ENCODE measurements around the gene NTN1. TPM values are rescaled to one million over a fixed set of nuclear protein-coding genes. Genes with fewer than 3 reads are reported as not detected.
"Not testable (repeated sequence)": the region's sequence is repeated elsewhere in the genome, so short reads cannot be mapped to it uniquely, and the experiment has no call there.

Gene NTN1
- polyA plus RNA-seq, 12 donors, result 5.6 to 33.5 (median 9.0) TPM; not detected in 1

DNA sequence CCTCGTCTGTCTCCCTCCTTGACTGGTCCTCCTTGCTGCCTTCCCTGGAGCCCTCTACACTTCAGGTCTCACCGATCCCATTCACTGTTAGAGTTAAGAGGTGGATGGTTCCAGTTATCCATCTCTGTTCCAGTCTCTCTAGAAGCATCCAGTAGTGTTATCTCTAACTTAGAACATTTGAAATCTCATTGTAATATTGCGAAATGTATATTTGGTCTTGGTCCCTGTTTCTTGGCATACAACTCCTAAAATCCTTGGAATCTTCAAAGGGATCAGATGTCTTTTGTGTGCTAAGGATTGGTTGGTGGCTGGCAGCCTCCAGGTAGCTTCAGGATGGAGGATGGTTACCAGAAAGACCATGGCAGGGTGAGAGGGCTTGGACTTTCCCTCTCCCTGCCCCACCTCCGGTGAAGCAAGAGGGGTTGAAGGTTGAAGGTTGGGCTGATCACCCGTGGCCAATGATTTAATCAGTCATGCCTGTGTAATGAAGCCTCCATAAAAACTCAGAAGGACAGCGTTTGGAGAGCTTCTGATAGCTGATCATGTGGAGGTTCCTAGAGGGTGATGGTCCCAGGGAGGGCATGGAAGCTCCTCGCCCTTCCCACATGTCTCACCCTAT is 59.1 kb downstream of the NTN1 start:
- no peak for DNase-seq

DNA sequence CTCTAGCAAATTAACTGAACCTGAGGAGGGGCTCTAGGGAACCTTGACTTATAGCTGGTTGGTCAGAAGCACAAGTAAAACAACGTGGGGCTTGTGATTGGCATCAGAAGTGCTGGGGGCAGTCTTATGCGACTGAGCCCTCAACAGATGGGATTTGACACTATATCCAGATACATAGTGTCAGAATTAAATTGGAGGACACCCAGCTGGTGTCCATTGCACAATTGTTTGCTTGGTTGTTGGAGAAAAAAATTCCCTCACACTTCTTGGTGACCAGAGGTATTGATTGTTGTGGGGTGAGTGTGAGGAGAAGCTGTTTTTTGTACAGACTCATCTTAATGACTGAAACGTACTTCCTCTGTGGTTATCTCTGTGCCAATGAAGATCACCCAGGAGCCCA is 59.7 kb downstream of the NTN1 start:
- DNase-seq, result no peak

DNA sequence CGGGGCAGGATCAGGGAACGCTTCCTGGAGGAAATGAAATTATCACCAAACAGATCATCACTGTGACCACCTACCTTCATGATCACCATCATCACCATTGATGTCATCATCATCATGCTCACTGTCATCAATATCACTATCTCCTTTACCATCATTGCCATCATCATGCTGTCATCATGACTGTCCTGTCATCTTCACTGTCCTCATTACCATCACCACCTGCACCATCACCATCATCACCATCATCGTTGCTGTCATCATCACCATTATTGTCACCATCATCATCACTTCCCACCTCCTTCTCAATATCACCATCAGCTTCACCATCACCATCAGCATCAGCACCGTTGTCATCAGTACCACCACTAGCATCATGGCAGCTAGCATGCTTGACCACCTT is 65.3 kb downstream of the NTN1 start:
- no peak for DNase-seq

- no peak for DNase-seq
Observed at GRCh38 chr17:9087921-9088320, 66.6 kb downstream of the NTN1 start.

- DNase-seq, result no peak
Observed at GRCh38 chr17:9090641-9091096, 69.4 kb downstream of the NTN1 start.

GRCh38 chr17:9094193-9094592 is 72.9 kb downstream of the NTN1 start:
- no peak for DNase-seq

DNA sequence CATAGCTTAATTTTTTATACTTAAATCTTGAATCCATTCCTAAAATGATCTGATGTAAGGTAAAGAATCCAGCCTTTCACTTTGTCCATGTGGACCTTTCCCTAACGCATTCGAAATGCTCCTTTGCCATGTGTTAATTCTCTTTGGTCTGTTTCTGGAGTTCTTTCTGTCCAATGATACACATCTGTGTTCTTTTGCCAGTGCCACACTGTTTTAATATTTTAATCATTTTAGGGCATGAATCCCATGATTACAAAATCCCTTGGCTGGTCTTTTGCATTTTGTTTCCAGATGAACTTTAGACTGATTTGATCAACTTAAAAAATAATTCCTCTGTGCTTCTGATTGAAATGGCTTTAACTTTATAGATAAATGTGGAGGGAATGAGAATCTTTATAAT is 74.1 kb downstream of the NTN1 start:
- DNase-seq, result no peak

GRCh38 chr17:9098242-9098825 is 77.0 kb downstream of the NTN1 start:
- DNase-seq, result no peak

- DNase-seq, result no peak
Observed at GRCh38 chr17:9101356-9101755, 80.0 kb downstream of the NTN1 start.

DNA sequence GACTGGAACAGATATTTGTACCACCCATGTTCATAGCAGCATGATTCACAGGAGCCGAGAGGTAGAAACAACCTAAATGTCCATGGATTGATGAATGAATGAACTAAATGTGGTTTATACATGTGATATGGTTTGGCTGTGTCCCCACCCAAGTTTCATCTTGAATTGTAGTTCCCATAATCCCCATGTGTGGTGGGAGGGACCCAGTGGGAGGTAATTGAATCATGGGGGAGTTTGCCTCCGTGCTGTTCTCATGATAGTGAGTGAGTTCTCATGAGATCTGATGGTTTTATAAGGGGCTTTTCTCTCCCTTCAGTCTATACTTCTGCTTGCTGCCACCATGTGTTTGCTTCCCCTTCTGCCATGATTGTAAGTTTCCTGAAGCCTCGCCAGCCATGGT is 81.9 kb downstream of the NTN1 start:
- not testable (repeated sequence) for DNase-seq

GRCh38 chr17:9104370-9105041 is 83.2 kb downstream of the NTN1 start:
- no peak for DNase-seq

DNA sequence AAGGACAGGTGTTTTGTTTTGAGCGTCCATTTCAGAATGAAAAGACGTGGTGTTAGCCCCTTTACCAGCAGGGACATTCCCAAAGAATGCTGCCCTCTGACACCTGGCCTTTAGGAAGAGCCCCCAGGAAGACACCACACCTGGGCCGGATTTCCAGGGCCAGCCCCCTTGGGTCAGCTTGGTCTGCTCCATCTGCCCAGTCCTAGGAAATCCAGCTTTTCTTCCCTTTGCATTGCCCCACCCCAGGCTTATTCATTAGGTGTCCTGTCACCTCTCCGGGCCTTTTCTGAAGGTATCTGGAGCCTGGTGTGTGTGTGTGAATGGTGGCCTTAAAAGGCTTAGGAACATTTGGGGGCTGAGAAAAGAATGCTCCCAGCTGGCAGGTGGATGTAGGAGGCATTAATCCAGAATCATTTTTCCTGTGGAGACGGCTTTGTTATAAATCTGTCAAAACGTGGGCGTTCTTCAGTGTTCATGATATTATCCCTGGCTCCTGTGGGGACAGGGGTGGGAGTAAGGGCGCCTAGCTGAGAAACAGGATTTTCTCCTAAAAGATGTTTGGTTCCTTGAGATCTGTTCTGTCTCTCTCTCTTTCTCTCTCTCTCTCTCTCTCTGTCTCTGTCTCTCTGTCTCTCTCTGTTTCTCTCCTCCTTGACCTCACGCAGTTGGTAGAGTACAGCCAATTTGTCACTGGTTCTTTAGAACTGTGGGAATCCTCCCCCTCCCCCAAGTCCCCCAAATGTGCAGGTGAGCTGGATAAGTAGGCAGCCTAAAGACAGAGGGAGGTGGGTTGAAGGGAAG is 84.0 kb downstream of the NTN1 start:
- DNase-seq, result no peak

GRCh38 chr17:9106278-9106677 is 85.0 kb downstream of the NTN1 start:
- DNase-seq, result not testable (repeated sequence)

DNA sequence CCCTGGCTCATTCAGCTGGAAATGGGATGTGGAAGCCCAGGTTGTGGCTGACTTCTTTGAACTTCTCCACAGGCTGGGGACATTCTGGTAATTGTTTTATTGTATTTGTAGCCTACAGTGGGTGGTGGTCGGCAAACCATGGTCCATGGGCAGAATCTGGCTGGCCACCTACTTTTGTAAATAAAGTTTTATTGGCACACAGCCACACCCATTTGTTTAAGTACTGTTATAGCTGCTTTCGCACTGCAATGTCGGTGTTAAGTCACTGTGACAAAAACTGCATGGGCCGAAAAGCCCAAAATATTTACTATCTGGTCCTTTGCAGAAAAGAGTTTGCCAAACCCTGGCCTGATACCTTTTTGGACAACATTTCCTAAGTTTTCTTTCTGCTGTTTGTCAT is 86.2 kb downstream of the NTN1 start:
- DNase-seq, result no peak

- DNase-seq, result no peak
Observed at GRCh38 chr17:9108146-9108545, 86.8 kb downstream of the NTN1 start.

DNA sequence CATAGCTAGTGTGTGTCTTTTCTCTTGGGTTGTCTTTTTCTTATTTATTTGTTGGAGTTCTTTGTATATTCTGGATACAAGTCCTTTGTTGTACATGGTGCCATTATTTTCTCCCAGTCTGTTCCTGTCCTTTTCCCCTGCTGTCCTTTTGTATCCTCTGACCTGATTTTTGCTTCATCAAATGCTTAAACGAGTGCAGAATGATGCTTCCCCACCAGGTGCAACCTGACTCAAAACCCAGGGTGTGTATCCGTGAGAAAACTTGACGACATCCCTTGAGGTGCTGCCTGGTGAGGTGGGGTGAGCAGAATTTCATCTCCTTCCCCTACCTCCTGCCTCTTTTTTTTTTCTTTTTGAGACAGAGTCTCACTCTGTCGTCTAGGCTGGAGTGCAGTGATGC is 88.6 kb downstream of the NTN1 start:
- DNase-seq, result no peak

DNA sequence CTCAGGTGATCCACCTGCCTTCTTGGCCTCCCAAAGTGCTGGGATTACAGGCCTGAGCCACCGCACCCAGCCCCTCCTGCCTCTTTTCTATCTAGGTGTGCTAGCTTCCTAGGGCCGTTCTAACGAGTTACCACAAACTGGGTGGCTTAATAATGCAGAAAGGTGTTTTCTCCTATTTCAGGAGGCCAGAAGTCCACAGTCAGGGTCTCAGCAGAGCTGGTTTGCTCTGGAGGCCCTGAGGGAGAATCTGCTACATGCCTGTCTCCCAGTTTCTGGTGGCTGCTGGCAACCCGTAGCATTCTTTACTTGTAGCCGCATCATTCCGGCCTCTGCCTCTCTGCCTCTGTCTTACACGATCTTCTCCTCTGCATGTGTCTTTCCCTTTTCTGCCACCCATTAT is 89.2 kb downstream of the NTN1 start:
- no peak for DNase-seq

DNA sequence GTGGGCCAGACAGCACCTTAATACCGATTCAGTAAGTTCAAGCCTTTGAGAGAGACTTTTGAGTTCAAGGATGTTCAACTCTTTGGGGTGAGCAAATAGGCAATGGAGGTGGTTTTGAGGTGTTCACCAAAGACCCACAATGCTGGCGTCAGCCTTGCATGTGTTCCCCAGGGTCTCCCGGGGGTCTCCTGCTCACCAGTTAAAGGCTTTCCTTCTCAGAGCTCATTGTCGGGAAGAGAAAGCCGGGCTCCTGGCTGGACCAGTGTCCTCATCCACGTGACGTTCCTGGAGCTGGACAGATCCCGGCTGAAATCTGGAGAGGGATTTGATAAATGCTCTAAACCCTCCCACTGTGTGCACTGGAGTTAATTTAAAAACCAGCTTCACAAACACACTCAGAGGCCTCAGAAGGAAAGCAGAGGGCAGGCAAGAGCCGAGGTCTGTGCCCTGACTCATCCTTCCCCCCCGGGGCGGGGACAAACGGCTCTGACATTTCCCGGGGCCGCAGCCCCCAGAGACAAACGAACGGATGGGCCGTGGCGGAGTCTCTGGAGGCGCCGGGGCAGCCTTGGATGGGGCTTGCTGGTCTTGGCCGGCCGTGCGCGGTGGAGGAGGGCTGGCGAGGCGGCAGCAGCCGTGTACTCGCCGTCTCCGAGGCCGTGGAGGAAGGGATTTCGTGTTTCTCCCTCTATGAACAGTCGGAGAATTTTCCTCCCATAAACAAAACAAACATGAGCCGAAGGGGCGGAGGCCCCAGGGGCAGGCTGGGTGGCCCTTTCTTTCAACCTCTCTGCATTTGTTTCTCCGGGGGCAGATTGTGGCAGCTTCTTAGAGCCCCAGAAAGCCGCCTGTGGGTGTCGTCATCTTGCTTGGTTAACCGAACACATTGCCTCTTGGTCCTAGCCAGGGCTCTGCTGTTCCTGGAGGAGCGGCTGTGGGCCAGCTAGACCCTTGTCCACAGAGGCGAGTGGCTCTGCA is 94.2 kb downstream of the NTN1 start:
- DNase-seq, result peak; percentile 68

DNA sequence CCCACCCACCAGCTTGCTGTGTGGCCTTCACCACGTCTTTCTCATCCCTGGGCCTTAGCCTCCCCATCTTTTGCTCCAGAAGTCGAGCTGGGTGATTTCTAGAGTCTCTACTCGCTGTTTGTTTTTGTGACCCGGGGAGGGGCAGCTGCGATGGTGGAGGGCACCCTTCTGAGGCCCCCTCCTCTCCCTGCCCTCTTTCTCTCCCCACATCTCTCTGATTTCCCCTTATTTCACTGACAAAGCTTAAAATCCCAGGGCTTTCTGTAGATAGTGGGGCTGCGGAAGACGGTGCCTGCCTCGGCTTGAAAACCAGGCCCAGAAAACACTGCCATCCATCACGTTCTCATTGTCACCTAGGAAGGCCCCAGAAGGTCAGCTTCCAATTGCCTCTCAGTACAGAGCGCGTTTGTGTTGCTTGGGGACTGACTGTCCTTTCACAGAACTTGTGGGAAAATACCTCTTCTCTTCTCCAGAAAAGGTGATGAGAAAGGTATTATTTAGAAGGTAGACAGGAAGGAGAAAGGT is 95.1 kb downstream of the NTN1 start:
- no peak for DNase-seq

DNA sequence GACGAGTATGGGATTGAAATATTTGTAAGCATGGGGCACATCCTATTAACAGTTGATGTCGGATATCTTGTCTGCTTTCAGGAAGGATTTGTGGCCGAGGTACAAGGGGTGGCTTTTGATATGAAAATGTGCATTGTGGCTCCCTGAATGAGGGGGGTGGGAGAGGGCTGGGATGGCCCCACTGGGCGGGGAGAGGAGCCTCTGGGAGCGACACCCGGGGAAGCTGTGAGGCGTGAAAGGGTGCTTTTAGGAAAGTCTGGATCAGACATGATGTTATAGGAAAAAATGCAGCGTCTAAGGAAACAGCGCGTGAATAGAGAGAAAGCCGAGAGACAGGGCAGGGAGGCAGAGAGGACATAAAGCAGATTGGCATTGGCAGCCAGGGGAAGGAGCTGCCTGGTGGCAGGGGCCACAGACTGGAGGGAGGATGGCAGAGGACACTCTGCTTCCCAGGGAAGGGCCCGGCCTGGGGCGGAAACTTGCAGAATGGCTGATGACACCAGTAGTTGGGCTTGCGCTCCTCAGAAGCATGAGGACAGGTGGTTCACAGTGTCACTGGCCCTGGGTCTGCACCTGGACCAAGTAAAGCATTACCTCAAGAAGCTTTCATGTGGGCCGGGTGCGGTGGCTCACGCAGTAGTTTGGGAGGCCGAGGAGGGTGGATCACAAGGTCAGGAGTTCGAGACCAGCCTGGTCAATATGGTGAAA is 95.7 kb downstream of the NTN1 start:
- no peak for DNase-seq

Measured in muscle of arm (tissue), 12 donors.